NCI-H345 treated with DMSO at 0.1 percent for 48 hours (cell line): ENCODE results near the gene CACNA1I.

ENCODE experiments used
- DNase-seq: peaks from one replicate; lab custom pipeline; 2025; ENCODE audit not compliant: unreplicated experiment; lab: John Stamatoyannopoulos, UW

Gene CACNA1I

DNA sequence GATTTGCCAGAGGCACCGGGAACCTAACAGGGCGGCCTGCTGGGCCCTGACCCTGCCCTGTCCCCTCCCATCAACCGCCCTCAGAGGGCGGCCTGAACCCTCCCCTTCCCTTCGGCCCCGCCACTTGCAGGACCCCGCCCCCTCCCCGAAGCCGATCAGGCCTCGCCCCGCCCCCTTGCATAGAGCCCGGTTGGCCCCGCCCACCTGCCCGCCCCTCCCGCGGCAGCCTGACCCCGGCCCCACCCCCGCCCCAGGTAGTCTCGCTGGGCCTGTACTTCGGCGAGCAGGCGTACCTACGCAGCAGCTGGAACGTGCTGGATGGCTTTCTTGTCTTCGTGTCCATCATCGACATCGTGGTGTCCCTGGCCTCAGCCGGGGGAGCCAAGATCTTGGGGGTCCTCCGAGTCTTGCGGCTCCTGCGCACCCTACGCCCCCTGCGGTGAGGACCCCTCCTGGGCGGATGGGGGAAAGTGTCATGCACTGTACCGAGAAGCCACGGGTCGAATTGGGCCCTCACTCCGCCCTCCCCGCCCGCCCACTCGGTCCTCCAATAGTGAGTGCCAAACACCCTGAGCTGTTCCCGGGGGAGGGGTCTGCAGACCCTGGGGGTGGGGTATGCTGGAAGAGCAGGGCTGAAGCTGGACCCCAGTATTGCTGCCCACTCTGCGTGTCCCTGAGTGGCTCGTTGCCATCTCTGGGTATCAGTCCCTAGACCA, 94.1 kb downstream of the CACNA1I start:
- no peak for DNase-seq

DNA sequence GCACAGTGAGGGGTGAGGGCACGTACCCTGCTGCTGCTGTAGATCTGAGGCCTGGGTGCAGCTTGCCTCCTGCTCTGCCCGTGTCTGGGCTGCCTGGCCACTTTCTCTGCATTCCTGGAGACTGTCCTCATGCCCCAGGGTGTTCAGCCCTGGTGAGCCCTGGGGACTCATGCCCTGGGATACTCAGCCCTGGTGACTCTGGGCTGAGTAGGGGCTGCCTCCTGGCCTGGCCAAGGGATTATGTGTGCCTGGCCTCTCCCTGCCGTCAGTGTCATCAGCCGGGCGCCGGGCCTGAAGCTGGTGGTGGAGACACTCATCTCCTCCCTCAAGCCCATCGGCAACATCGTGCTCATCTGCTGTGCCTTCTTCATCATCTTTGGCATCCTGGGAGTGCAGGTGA, 94.7 kb downstream of the CACNA1I start:
- no peak for DNase-seq

DNA sequence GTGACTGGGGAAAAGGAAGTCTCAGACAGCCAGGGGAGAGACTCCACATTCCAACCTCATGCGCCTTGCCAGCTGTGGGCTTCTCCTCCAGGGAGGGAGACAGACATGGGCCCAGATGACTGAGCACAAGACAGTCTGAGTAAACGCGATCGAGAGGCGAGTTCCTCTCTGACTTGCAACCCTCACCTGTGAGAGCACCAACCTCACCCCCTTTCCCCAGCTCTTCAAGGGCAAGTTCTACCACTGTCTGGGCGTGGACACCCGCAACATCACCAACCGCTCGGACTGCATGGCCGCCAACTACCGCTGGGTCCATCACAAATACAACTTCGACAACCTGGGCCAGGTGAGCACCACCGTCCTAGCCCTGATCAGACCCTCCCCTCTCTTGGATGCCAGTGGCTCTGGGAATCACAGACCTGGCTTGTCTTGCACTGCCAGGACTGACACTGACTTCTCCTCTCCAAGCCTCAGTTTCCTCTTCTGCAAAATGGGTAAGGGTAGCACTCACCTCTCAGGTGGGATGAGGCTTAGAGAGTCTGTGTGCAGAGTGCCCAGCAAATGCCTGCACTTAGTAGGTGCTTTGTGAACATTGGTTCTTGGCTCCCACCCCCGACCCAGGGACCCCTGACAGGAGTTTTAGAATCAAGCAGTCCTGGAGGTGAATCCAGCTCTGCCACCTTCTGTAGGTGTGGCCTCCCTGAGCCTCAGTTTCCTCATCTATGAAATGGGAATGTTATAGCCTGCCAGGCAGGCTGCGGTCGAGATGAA, 95.3 kb downstream of the CACNA1I start:
- no peak for DNase-seq

DNA sequence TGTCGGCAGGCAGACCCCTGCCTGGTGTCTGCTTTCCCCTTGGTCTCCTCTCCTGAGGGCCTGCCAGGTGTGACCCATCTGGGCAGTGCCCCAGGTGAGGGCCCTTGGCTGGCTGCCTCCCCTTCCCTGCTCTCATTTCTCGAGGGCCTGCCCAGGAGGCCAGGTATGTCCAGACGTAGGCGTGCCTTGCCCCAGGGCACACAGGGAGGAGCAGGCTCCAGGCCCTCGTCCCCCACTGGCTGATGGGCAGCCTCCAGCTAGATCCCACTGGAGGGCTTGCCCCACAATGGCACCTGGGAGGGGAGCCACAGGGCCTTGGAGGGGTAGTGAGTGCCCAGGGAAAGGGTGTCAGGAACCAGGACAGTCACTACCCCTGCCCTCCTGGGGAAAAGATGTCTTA, 95.9 kb downstream of the CACNA1I start:
- DNase-seq, result no peak

DNA sequence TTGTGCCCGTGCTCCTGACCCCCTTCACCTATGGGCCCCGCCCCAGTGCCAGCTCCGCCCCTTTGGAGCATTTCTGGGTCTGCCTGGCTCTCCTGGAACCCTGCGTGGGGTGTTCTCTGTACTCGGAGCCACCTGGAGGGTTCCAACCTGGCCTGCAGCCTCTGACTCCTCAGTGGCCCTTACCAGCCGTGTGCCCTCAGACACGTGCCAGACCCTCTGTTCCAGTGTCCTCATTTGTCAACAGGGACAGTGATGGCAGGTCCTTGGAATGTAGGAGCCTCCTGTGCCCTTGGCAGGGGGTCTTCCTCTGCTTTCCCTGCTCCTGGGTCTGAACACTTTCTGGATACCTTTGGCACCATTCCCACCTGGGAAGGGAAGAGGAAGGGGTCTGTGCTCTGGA, 96.4 kb downstream of the CACNA1I start:
- DNase-seq, result no peak

DNA sequence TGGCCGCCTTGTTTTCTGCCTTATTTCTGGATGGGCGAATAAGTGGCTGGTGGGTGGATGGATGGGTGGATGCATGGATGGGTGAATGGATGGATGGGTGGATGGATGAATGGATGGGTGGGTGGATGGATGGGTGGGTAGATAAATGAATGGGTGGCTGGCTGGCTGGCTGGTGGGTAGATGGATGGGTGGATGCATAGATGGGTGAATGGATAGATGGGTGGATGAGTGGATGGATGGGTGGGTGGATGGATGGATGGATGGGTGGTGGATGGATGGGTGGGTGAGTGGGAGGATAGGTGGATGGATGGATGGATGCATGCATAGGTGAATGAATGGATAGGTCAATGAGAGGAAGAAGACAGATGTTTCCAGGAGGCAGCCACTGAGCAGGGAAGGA, 98.9 kb downstream of the CACNA1I start:
- DNase-seq, result no peak

DNA sequence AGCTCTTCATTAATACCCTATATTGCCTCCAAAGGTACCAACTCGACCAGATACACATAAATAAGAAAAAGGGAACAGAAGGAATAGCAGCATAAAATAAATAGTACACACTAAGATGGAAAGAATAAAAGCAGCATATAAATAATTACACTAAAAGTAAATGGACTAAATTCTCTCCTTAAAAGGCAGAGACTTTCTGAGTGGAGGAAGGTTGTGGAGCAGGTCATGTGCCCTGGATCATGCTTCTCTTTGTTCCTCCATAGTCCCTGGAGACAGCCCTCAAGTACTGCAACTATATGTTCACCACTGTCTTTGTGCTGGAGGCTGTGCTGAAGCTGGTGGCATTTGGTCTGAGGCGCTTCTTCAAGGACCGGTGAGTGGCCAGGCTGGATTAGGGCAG, 101.4 kb downstream of the CACNA1I start:
- DNase-seq, result no peak

DNA sequence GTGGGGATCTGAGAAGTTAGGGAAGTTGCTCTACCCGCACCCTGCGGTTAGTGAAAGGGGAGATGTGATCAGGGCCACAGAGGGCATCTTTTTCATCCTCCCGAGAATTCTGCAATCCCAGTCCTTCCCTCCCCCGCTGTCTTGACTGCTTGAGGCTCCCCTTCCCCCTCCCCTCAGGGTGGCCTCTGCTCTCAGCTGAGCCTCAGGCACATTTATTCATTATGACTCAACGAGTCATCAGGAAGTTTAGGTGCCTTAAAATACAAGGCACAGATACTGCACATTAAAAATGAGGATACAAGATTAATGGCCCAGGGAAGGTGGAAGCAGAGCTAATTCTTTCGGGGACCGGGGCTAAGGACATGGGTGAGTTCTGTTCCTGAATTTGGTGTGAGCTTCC, 104.0 kb downstream of the CACNA1I start:
- DNase-seq, result no peak

DNA sequence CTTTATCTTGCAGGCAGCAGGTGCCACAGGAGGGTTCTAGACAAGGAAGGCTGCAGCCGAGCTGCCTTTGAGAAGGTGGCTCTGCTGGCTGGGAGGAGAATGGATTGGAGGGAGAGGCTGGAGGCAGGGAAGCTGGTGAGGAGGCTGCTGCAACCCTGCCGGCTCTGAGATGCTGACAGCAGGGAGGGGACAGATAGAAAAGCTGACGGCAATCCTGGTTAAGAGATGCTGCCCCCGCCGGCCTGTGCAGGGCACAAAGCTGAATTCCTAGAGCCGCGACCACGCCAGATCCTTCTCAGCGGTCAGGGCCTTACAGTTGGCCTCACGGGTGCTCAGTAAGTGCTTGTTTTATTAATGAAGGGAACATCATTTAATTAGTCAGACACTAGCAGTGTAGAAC, 105.4 kb downstream of the CACNA1I start:
- DNase-seq, result no peak

DNA sequence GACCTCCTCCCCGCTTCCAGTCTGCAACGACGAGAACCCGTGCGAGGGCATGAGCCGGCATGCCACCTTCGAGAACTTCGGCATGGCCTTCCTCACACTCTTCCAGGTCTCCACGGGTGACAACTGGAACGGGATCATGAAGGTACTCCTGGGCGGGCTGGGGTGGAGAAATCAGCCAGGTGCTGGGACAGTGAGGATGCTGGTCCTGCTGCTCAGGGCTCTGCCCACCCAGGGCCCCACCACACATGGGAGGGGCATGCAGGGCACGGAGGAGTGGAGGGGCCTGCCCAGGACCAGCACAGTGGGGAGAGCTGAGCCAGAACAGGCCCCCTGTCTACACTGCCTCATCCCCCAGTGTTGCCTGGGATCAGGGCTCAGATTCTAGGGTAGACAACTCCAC, 107.4 kb downstream of the CACNA1I start:
- no peak for DNase-seq

DNA sequence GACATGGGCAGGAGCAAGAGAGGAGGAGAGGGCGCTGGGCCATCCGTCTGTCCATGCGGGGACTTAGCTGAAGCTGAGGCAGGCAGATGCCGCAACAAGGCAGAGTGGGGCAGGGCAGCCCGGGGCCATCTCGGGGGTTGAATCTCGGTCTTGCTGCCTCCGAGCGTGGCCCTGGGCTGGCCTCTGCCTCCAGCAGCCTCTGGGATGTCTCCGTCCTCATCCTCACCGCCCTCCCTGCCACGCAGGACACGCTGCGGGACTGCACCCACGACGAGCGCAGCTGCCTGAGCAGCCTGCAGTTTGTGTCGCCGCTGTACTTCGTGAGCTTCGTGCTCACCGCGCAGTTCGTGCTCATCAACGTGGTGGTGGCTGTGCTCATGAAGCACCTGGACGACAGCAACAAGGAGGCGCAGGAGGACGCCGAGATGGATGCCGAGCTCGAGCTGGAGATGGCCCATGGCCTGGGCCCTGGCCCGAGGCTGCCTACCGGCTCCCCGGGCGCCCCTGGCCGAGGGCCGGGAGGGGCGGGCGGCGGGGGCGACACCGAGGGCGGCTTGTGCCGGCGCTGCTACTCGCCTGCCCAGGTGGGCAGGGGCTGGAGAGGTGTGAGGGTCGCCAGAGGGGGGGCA, 108.4 kb downstream of the CACNA1I start:
- DNase-seq, result no peak

DNA sequence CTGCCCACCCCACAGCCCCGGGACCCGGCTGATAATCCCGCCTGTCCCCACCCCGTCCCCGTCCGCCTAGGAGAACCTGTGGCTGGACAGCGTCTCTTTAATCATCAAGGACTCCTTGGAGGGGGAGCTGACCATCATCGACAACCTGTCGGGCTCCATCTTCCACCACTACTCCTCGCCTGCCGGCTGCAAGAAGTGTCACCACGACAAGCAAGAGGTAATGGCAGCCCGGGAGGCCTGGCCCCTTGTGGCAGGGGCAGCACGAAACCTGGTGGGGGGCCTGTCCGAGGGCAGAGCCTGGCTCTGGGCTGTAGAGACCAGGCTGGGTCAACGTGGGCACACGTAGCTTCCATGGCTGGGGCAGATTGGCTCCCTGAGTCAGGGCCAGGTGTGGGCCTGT, 109.1 kb downstream of the CACNA1I start:
- no peak for DNase-seq

DNA sequence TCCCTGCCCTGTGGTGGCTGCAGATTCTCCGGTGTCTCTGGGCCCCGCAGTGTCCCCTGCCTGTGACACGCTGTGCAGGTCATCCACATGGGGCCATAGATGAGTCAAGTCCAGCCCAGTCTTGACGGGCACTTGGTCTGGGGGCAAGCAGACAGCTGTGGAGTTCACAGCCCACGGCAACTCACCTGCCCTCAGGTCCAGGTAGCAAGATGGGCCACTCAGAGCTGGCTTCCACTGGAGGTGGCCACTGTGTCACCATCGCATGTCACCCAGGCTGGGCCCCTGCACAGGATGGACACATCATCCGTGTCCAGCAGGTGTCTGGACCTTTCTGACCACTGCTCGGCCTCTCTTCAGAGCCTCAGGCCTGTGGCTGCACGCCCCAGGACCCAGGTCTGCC, 109.9 kb downstream of the CACNA1I start:
- no peak for DNase-seq

DNA sequence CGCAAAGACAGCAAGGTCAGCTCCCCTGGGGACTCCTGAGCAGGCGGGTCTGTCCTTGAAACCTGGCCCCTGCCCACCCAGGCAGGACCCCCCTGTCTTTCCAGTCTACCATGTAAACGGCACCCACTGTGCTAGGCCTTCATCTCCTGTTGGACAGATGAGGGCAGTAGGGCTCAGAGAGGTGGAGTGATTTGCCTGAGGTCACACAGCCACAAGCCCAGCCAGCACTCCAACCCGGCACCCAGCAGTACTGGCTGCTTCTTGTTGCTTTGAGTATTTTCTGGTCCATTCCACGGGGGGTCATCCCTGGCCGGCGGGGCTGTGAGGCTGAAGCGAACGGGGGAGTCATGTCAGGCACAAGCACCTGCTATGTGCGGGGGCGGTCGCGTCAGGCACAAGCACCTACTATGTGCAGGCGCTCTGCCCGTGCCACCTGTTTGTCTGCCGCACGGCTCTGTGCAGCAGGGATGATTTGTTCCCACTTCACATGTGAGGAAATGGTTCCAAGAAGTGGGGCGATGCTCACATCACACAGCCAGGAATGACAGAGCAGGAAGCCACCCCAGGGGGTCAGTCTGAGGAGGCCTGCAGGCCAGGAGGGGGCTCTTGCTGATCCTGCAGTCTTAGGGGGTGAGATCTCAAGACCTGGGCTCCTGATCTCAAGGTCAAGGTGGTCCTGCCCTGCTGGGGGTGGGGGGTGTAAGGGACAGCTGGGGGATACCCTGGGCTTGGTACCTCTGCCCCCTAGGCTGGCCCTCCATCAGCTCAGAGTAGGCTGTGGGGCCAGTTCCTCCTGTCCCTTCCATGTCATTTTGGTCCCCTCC, 110.7 kb downstream of the CACNA1I start:
- no peak for DNase-seq

DNA sequence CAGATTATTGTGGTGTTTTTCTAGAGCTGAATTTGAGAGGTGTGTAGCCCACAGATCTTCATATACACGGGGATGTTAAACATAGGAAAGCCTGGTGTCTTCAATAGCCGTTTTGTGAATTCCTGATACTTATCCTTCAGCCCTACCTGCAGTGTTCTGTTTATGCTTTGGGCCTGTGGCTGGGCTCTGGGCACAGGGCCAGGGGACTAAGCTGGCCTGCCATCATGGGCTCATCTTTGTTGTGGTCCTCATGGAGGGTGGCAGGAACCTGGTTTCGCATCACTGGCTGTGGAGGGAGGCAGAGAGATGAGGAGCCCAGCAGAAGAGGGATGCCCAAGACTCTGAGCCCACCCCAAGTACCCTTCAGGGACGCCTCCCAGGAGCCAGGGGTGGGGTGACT, 112.4 kb downstream of the CACNA1I start:
- DNase-seq, result no peak

DNA sequence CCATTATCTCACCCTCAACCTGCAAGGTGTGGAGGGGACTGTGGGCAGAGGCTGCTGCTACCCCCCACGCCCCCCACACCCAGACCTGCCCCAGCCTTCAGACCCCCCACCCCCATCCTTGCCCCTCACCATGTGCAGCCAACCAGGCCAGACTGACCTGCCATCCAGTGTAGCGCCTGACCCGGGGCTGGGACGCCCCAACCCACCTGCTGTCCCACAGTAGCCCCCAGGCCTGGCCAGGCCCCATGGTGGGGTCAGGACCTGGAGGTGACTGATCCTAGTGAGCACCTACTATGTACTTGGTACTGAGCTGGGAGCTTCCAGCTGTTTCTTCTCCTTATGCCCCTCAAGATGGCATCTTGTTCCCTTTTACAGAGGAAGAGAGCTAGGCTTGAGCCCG, 113.1 kb downstream of the CACNA1I start:
- DNase-seq, result no peak

DNA sequence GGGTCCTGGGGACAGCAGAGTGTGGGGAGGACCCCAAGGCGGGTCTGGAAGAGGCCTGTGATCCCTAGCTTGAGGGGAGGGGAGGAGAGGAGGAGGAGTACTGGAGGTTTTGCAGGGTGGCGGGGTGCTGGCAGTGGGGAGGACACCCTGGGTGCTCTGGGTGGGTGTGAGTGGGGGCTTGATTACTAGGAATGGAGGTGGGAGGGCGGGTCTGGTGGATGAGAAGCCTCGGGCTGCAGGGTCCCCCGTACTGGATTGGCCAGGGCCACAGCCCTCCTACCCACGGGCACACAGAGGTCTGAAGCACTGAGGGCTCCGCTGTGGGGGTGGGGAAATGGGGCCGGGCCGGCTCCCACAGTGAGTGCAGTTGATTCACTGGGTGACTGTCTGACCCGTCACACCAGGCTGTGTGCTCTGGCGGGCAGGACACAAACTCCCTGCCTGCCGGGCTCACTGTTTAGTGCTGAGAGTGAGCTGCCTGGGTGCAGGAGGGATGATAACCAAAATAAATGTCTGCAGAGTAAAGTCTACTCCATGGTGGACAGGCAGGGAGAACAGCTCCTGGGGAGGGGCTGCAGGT, 114.2 kb downstream of the CACNA1I start:
- DNase-seq, result no peak

DNA sequence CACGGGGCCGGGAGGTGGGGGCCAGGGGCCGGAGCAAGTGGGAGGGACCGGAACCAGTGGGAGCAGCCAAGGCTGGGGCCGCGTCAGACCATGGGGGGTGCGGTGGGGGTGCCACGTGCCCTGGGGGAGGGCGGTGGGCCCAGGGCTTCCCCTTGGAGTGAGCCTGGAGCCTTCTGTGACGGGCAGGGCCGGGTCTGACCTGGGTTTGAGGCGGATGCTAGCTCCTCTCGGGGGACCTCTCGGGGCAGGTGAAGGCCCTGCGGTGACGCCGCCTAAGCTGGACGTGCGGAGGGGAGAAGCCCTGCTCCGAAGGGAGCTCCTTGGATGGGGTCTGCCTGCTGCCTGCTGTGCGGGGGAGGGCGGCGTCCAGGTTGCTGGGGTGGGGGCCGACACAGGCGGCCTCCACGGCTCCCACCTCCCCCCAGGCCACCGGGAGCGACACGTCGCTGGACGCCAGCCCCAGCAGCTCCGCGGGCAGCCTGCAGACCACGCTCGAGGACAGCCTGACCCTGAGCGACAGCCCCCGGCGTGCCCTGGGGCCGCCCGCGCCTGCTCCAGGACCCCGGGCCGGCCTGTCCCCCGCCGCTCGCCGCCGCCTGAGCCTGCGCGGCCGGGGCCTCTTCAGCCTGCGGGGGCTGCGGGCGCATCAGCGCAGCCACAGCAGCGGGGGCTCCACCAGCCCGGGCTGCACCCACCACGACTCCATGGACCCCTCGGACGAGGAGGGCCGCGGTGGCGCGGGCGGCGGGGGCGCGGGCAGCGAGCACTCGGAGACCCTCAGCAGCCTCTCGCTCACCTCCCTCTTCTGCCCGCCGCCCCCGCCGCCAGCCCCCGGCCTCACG, 115.0 kb downstream of the CACNA1I start:
- no peak for DNase-seq

DNA sequence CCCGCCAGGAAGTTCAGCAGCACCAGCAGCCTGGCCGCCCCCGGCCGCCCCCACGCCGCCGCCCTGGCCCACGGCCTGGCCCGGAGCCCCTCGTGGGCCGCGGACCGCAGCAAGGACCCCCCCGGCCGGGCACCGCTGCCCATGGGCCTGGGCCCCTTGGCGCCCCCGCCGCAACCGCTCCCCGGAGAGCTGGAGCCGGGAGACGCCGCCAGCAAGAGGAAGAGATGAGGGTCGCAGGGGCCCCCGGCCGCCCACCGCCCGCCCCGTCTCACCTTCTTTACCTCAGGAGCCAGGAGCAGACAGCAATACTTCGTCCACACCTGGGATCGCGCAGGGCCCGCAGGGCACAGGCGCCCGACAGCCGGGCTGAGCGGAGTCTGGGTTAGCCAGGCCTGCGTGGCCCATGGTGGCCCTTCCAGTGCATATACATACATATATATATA, 115.6 kb downstream of the CACNA1I start:
- DNase-seq, result no peak
